ENCODE results near the gene ADAMTS16.

GRCh38 chr5:5141625-5142525, 1.7 kb downstream of the ADAMTS16 start:
- TF ChIP-seq, protein P1, sequence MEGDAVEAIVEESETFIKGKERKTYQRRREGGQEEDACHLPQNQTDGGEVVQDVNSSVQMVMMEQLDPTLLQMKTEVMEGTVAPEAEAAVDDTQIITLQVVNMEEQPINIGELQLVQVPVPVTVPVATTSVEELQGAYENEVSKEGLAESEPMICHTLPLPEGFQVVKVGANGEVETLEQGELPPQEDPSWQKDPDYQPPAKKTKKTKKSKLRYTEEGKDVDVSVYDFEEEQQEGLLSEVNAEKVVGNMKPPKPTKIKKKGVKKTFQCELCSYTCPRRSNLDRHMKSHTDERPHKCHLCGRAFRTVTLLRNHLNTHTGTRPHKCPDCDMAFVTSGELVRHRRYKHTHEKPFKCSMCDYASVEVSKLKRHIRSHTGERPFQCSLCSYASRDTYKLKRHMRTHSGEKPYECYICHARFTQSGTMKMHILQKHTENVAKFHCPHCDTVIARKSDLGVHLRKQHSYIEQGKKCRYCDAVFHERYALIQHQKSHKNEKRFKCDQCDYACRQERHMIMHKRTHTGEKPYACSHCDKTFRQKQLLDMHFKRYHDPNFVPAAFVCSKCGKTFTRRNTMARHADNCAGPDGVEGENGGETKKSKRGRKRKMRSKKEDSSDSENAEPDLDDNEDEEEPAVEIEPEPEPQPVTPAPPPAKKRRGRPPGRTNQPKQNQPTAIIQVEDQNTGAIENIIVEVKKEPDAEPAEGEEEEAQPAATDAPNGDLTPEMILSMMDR (IDR thresholded peaks at IDR 0.05): peak; percentile 67 to 73 (median 72)
- TF ChIP-seq POLR2A (IDR thresholded peaks at IDR 0.05): no peak
